H9 (cell line): ENCODE results near the gene TIAL1. TPM values are rescaled to one million over a fixed set of nuclear protein-coding genes. Genes with fewer than 3 reads are reported as not detected.

Source experiments
- DNase-seq: peaks from one replicate; pipeline ENCODE4 v3.0.0-alpha.2; 2017
- H2AFZ ChIP-seq: one replicate; pipeline ENCODE4 v1.6.1; 2013; ENCODE audit warnings: mild to moderate bottlenecking, low read length, control low read depth, moderate library complexity
- H2AK5ac ChIP-seq: 2 replicates; pipeline ENCODE4 v1.6.1; 2013; ENCODE audit warnings: low read length, control low read depth, mixed read lengths; ENCODE audit not compliant: insufficient read length
- H2BK120ac ChIP-seq: one replicate; pipeline ENCODE4 v1.6.1; 2013; ENCODE audit warnings: low read depth, mild to moderate bottlenecking, low read length, control low read depth, inconsistent platforms; ENCODE audit not compliant: poor library complexity, severe bottlenecking
- H2BK12ac ChIP-seq: 2 replicates; pipeline ENCODE4 v1.6.1; 2013; ENCODE audit warnings: low read length, control low read depth, mixed read lengths, low read depth; ENCODE audit not compliant: insufficient read length
- H2BK15ac ChIP-seq: 2 replicates; pipeline ENCODE4 v1.6.1; 2013; ENCODE audit warnings: low read depth, low read length, control low read depth
- H2BK20ac ChIP-seq: one replicate; pipeline ENCODE4 v1.6.1; 2013; ENCODE audit warnings: low read depth, mild to moderate bottlenecking, low read length, control low read depth, inconsistent platforms; ENCODE audit not compliant: poor library complexity, severe bottlenecking
- H2BK5ac ChIP-seq: 2 replicates; pipeline ENCODE4 v1.6.1; 2013; ENCODE audit warnings: low read length, control low read depth, mixed read lengths; ENCODE audit not compliant: insufficient read length
- H3K14ac ChIP-seq: 2 replicates; pipeline ENCODE4 v1.6.1; 2013; ENCODE audit warnings: low read length, control low read depth; ENCODE audit not compliant: insufficient read depth
- H3K18ac ChIP-seq: 2 replicates; pipeline ENCODE4 v1.6.1; 2013; ENCODE audit warnings: low read depth, mild to moderate bottlenecking, mixed read lengths, low read length, control low read depth; ENCODE audit not compliant: insufficient read length
- H3K23ac ChIP-seq: 2 replicates; pipeline ENCODE4 v1.6.1; 2013; ENCODE audit warnings: low read length, control low read depth, mixed read lengths, low read depth; ENCODE audit not compliant: insufficient read length
- H3K23me2 ChIP-seq: 2 replicates; pipeline ENCODE4 v1.6.1; 2013; ENCODE audit warnings: low read depth, mild to moderate bottlenecking, mixed read lengths, low read length, control low read depth; ENCODE audit not compliant: insufficient read length, poor library complexity, severe bottlenecking
- H3K27ac ChIP-seq: 2 replicates; pipeline ENCODE4 v1.5.1; 2013; ENCODE audit warnings: low read length, control low read depth, mixed read lengths, low read depth; ENCODE audit not compliant: insufficient read length
- H3K27me3 ChIP-seq: 2 replicates; pipeline ENCODE4 v1.6.1; 2013; ENCODE audit warnings: low read length, control low read depth, inconsistent platforms; ENCODE audit not compliant: insufficient read depth
- H3K4ac ChIP-seq: 2 replicates; pipeline ENCODE4 v1.6.1; 2013; ENCODE audit warnings: low read depth, mild to moderate bottlenecking, control low read depth, inconsistent platforms, low read length, moderate library complexity
- H3K4me1 ChIP-seq: 2 replicates; pipeline ENCODE4 v1.6.1; 2013; ENCODE audit warnings: low read length, control low read depth, inconsistent platforms; ENCODE audit not compliant: insufficient read depth
- H3K4me2 ChIP-seq: 2 replicates; pipeline ENCODE4 v1.6.1; 2013; ENCODE audit warnings: low read length, control low read depth, mixed read lengths; ENCODE audit not compliant: insufficient read length, insufficient read depth
- H3K56ac ChIP-seq: 2 replicates; pipeline ENCODE4 v1.6.1; 2013; ENCODE audit warnings: low read depth, mild to moderate bottlenecking, mixed read lengths, low read length, control low read depth; ENCODE audit not compliant: insufficient read length
- H3K79me1 ChIP-seq: 2 replicates; pipeline ENCODE4 v1.6.1; 2013; ENCODE audit warnings: low read depth, mild to moderate bottlenecking, moderate library complexity, low read length, control low read depth, inconsistent platforms; ENCODE audit not compliant: insufficient read depth, poor library complexity, severe bottlenecking
- H3K79me2 ChIP-seq: 2 replicates; pipeline ENCODE4 v1.6.1; 2013; ENCODE audit warnings: low read length, control low read depth, inconsistent platforms; ENCODE audit not compliant: insufficient read depth
- H3K9ac ChIP-seq: 2 replicates; pipeline ENCODE4 v1.6.1; 2013; ENCODE audit warnings: low read length, control low read depth, mixed read lengths; ENCODE audit not compliant: insufficient read length; ENCODE audit errors: extremely low read depth
- H3K9me3 ChIP-seq: one replicate; pipeline ENCODE4 v1.6.1; 2013; ENCODE audit warnings: low read depth, low read length, inconsistent platforms; ENCODE audit not compliant: control insufficient read depth
- H3T11ph ChIP-seq: one replicate; pipeline ENCODE4 v1.6.1; 2013; ENCODE audit warnings: mild to moderate bottlenecking, low read length, control low read depth, inconsistent platforms
- H4K20me1 ChIP-seq: one replicate; pipeline ENCODE4 v1.6.1; 2013; ENCODE audit not compliant: control insufficient read depth, insufficient read length, insufficient read depth
- H4K5ac ChIP-seq: 2 replicates; pipeline ENCODE4 v1.6.1; 2013; ENCODE audit warnings: low read depth, mild to moderate bottlenecking, mixed read lengths, low read length, control low read depth; ENCODE audit not compliant: insufficient read length
- H4K8ac ChIP-seq: replicated peaks from 2 replicates; pipeline ENCODE4 v1.6.1; 2013; ENCODE audit warnings: low read length, control low read depth, mixed read lengths, low read depth; ENCODE audit not compliant: insufficient read length
- H4K91ac ChIP-seq: 2 replicates; pipeline ENCODE4 v1.6.1; 2013; ENCODE audit warnings: low read depth, mild to moderate bottlenecking, moderate library complexity, mixed read lengths, low read length, control low read depth; ENCODE audit not compliant: insufficient read length
- H3K27ac Mint-ChIP-seq, 3 experiments: 2 replicates in 2 of 3; 3 replicates in 1 of 3; pipeline ENCODE4 v1.8.0; 2020 to 2021; ENCODE audit warnings: mixed read lengths in 3 of 3, mild to moderate bottlenecking in 1 of 3, moderate library complexity in 1 of 3
- H3K27me3 Mint-ChIP-seq: 2 replicates; pipeline ENCODE4 v1.8.0; 2021; ENCODE audit warnings: low read depth, mild to moderate bottlenecking, moderate library complexity, mixed read lengths
- H3K36me3 Mint-ChIP-seq, 3 experiments: 2 replicates in 2 of 3; 3 replicates in 1 of 3; pipeline ENCODE4 v1.8.0; 2020 to 2021; ENCODE audit warnings: low read depth in 3 of 3, mixed read lengths in 3 of 3; ENCODE audit not compliant: insufficient read depth in 1 of 3
- H3K4me1 Mint-ChIP-seq, 2 experiments: 2 replicates each; pipeline ENCODE4 v1.8.0; 2020; ENCODE audit warnings: mixed read lengths in 2 of 2
- H3K4me3 Mint-ChIP-seq, 2 experiments: 2 replicates in 1 of 2; 3 replicates in 1 of 2; pipeline ENCODE4 v1.8.0; 2020 to 2021; ENCODE audit warnings: mild to moderate bottlenecking in 2 of 2, mixed read lengths in 2 of 2, moderate library complexity in 1 of 2
- H3K9me3 Mint-ChIP-seq, 2 experiments: 2 replicates in 1 of 2; 3 replicates in 1 of 2; pipeline ENCODE4 v1.8.0; 2020; ENCODE audit warnings: mild to moderate bottlenecking in 2 of 2, mixed read lengths in 2 of 2, moderate library complexity in 1 of 2
- CTCF ChIP-seq: fragments of 200-600 bp; sonication (generic); conservative IDR thresholded peaks from 3 replicates; pipeline ENCODE4 v1.8.0; 2021; ENCODE audit warnings: antibody characterized with exemption, mild to moderate bottlenecking
- WGBS: extraction: QIAGEN DNeasy Blood & Tissue Kit; methylation state at CpG from one replicate; pipeline ENCODE4 v1.1.7; 2013; ENCODE audit warnings: missing lambda C conversion rate, low lambda C conversion rate, mixed read lengths; ENCODE audit not compliant: insufficient read length; ENCODE audit errors: extremely low coverage; 5-methylcytosine and 5-hydroxymethylcytosine counted together
- total RNA-seq: library from RNA; stranded (reverse); gene quantifications from 2 replicates; pipeline ENCODE4 v1.2.1, GENCODE V29; 2021

TIAL1 gene
- total RNA-seq, 1 experiment from 2014 or later = 146 TPM

GRCh38 chr10:119644994-119645393 is 48.2 kb upstream of the TIAL1 start:
- no peak overlapping the region for H2AK5ac ChIP-seq
- no peak overlapping the region for H2AFZ ChIP-seq
- no peak for DNase-seq
- no peaks in the 10 kb centered on the region for H3K27me3 ChIP-seq
- no peak overlapping the region for H3K4me2 ChIP-seq
- Mint-ChIP-seq H3K4me3 (no peak overlapping the region), H3K9me3 (peaks cover 4 to 6% of the 10 kb centered on the region in 2 experiments; a peak in 2 of 5 replicates), H3K27me3 (peaks cover 1% of the 10 kb centered on the region), H3K27ac (no peak overlapping the region), H3K36me3 (no peaks in the 10 kb centered on the region), H3K4me1 (peaks cover 0 to 6% of the 10 kb centered on the region in 2 experiments; a peak in 2 of 4 replicates)
- H3K4me1 ChIP-seq = no peaks in the 10 kb centered on the region
- H2BK120ac ChIP-seq = no peak overlapping the region
- H4K20me1 ChIP-seq = no peaks in the 10 kb centered on the region
- H4K8ac ChIP-seq = no peak overlapping the region
- H4K91ac ChIP-seq = no peak overlapping the region
- H3K56ac ChIP-seq = no peak overlapping the region
- no peak overlapping the region for H2BK15ac ChIP-seq
- no peaks in the 10 kb centered on the region for H3K9me3 ChIP-seq
- H3K79me2 ChIP-seq = no peaks in the 10 kb centered on the region
- no peaks in the 10 kb centered on the region for H3K23me2 ChIP-seq
- no peak overlapping the region for H3K23ac ChIP-seq
- H2BK20ac ChIP-seq = no peak overlapping the region
- H4K5ac ChIP-seq = no peak overlapping the region
- H3K27ac ChIP-seq = no peak overlapping the region
- H3K14ac ChIP-seq = no peak overlapping the region
- H2BK12ac ChIP-seq = no peak overlapping the region
- H3K18ac ChIP-seq = no peak overlapping the region
- no peak overlapping the region for H3T11ph ChIP-seq
- no CpG with 5 or more reads among the region's 3 CpGs for WGBS
- H3K79me1 ChIP-seq = no peaks in the 10 kb centered on the region
- no peak overlapping the region for H3K4ac ChIP-seq
- H2BK5ac ChIP-seq = no peak overlapping the region
- H3K9ac ChIP-seq = no peak overlapping the region
- no peak for TF ChIP-seq CTCF
